GM12891 (cell line): ENCODE data around the gene CYP4F8.

Experiments
- POLR2A ChIP-seq: IDR thresholded peaks from 2 replicates; pipeline ENCODE4 v1.6.1; 2011; ENCODE audit warnings: low read depth, low read length, control low read depth
- POLR2AphosphoS5 ChIP-seq: IDR thresholded peaks from 2 replicates; pipeline ENCODE4 v1.6.1; 2011; ENCODE audit warnings: low read depth, low read length, control low read depth
- POU2F2 ChIP-seq: IDR thresholded peaks from 2 replicates; pipeline ENCODE4 v1.6.1; 2011; ENCODE audit warnings: low read depth, mild to moderate bottlenecking, control low read depth, low read length, moderate library complexity
- SPI1 ChIP-seq: IDR thresholded peaks from 2 replicates; pipeline ENCODE4 v1.6.1; 2011; ENCODE audit warnings: low read depth, low read length, control low read depth
- TAF1 ChIP-seq: IDR thresholded peaks from 2 replicates; pipeline ENCODE4 v1.6.1; 2011; ENCODE audit warnings: low read depth, low read length, control low read depth

- no peak for TF ChIP-seq POLR2A
- TF ChIP-seq POU2F2: no peak
- no peak for TF ChIP-seq SPI1
- TF ChIP-seq POLR2AphosphoS5: no peak
- no peak for TF ChIP-seq TAF1
Measured at GRCh38 chr19:15640294-15640903, 25.4 kb downstream of the CYP4F8 start, which contains the start of gene CYP4F3.
